PC-3 (cell line): ENCODE measurements around the gene PXMP4. TPM values are rescaled to one million over a fixed set of nuclear protein-coding genes. Genes with fewer than 3 reads are reported as not detected.

Source experiments
- ATAC-seq: fragments of 200-7000 bp; cut with Tn5 transposase; 2 replicates; pipeline ENCODE4 v1.9.1; 2020; ENCODE audit warnings: mild to moderate bottlenecking, moderate library complexity
- BruUV-seq: library from RNA; stranded (reverse); fragments of 400-500 nt; replicated peaks from 2 replicates; lab custom pipeline; 2021; lab: Mats Ljungman, UMichigan
- CTCF ChIA-PET: fragments of 300-600 bp; sonication (Branson Sonifier 250); formaldehyde crosslinking; loops from one replicate; lab custom pipeline; 2022; ENCODE audit warnings: antibody characterized with exemption; lab: Charles Lee
- POLR2A ChIA-PET: fragments of 300-600 bp; sonication (Branson Sonifier 250); formaldehyde crosslinking; loops from one replicate; lab custom pipeline; 2022; ENCODE audit warnings: antibody characterized with exemption; ENCODE audit not compliant: unreplicated experiment; lab: Charles Lee
- DNase-seq: peaks from one replicate; pipeline ENCODE4 v3.0.0-alpha.2; 2015
- H2AFZ ChIP-seq: fragments of 300-600 bp; sonication (generic); 2 replicates; pipeline ENCODE4 v1.6.0; 2016; ENCODE audit warnings: antibody characterized with exemption, low read length
- H3F3A ChIP-seq: fragments of 300-600 bp; sonication (generic); one replicate; pipeline ENCODE4 v1.6.0; 2017; ENCODE audit warnings: antibody characterized with exemption, low read length, control low read depth, mild to moderate bottlenecking; ENCODE audit not compliant: unreplicated experiment
- H3K27ac ChIP-seq: fragments of 300-600 bp; sonication (generic); 2 replicates; pipeline ENCODE4 v1.5.1; 2016; ENCODE audit warnings: mild to moderate bottlenecking, low read length
- H3K27me3 ChIP-seq: fragments of 300-600 bp; sonication (generic); 2 replicates; pipeline ENCODE4 v1.6.1; 2016; ENCODE audit warnings: low read length, mixed read lengths
- H3K36me3 ChIP-seq: fragments of 300-600 bp; sonication (generic); 2 replicates; pipeline ENCODE4 v1.6.1; 2016; ENCODE audit warnings: low read depth, mixed run types, low read length, mixed read lengths
- H3K4me1 ChIP-seq: fragments of 300-600 bp; sonication (generic); 2 replicates; pipeline ENCODE4 v1.5.1; 2016; ENCODE audit warnings: low read length; ENCODE audit not compliant: insufficient read depth
- H3K4me2 ChIP-seq: fragments of 300-600 bp; sonication (generic); 2 replicates; pipeline ENCODE4 v1.6.0; 2016; ENCODE audit warnings: low read length
- H3K4me3 ChIP-seq: fragments of 300-600 bp; sonication (generic); 2 replicates; pipeline ENCODE4 v1.5.1; 2016; ENCODE audit warnings: mild to moderate bottlenecking, low read length, mixed read lengths
- H3K79me2 ChIP-seq: fragments of 300-600 bp; sonication (generic); 2 replicates; pipeline ENCODE4 v1.6.1; 2017; ENCODE audit warnings: low read length, mixed read lengths
- H3K9ac ChIP-seq: fragments of 300-600 bp; sonication (generic); 2 replicates; pipeline ENCODE4 v1.6.0; 2016; ENCODE audit warnings: mild to moderate bottlenecking, low read length
- H3K9me2 ChIP-seq: fragments of 300-600 bp; sonication (generic); replicated peaks from 2 replicates; pipeline ENCODE4 v1.6.1; 2016; ENCODE audit warnings: mixed run types, low read length, mixed read lengths
- H3K9me3 ChIP-seq: fragments of 300-600 bp; sonication (generic); 2 replicates; pipeline ENCODE4 v1.6.1; 2016; ENCODE audit warnings: low read length, mixed read lengths
- H4K20me1 ChIP-seq: fragments of 300-600 bp; sonication (generic); 2 replicates; pipeline ENCODE4 v1.6.1; 2016; ENCODE audit warnings: low read length, mixed read lengths
- CTCF ChIP-seq: fragments of 300-600 bp; sonication (generic); conservative IDR thresholded peaks from 2 replicates; pipeline ENCODE4 v1.5.1; 2017; ENCODE audit warnings: antibody characterized with exemption, low read depth, mild to moderate bottlenecking, low read length
- EZH2 ChIP-seq: fragments of 300-600 bp; sonication (generic); IDR thresholded peaks from one replicate; pipeline ENCODE4 v1.6.1; 2017; ENCODE audit warnings: antibody characterized with exemption, mild to moderate bottlenecking, low read length; ENCODE audit not compliant: unreplicated experiment
- EZH2phosphoT487 ChIP-seq: fragments of 300-600 bp; sonication (generic); IDR thresholded peaks from 2 replicates; pipeline ENCODE4 v1.6.1; 2018; ENCODE audit warnings: mild to moderate bottlenecking, antibody characterized with exemption, low read length, borderline replicate concordance
- intact Hi-C: fragments of 100-400 bp; cut with micrococcal nuclease; formaldehyde crosslinking; loops from 2 replicates; pipeline ENCODE4 v1.9.0; 2023
- total RNA-seq: library from RNA; depleted of rRNA; stranded (reverse); fragments of >200 nt; gene quantifications from 2 replicates; pipeline ENCODE4 v1.2.3, GENCODE V29; 2014

The PXMP4 gene
- total RNA-seq, 1 experiment from 2014 or later: not detected

- no peaks in the 10 kb centered on the region for H4K20me1 ChIP-seq
- no peak overlapping the region for H3K9ac ChIP-seq
- no peaks in the 10 kb centered on the region for H3F3A ChIP-seq
- TF ChIP-seq EZH2phosphoT487: no peak
- no peak for TF ChIP-seq CTCF
- no peak for TF ChIP-seq EZH2
- no peak overlapping the region for H3K4me3 ChIP-seq
- no peaks in the 10 kb centered on the region for H3K27me3 ChIP-seq
- H2AFZ ChIP-seq: no peak overlapping the region
- ATAC-seq: no peak
- no peaks in the 10 kb centered on the region for H3K4me1 ChIP-seq
- CTCF ChIA-PET: no interaction called here
- H3K79me2 ChIP-seq: no peaks in the 10 kb centered on the region
- intact Hi-C loops: no loop called here
- H3K9me2 ChIP-seq: no peaks in the 10 kb centered on the region
- no peak for DNase-seq
- no peak overlapping the region for H3K4me2 ChIP-seq
- no peak overlapping the region for H3K27ac ChIP-seq
- BruUV-seq: no TSS peak
- POLR2A ChIA-PET: no interaction called here
- no peaks in the 10 kb centered on the region for H3K36me3 ChIP-seq
- no peaks in the 10 kb centered on the region for H3K9me3 ChIP-seq
Measured at GRCh38 chr20:33693741-33694638, 26.1 kb downstream of the PXMP4 start.

- no peak for TF ChIP-seq EZH2phosphoT487
- no peak for TF ChIP-seq EZH2
- no peak for TF ChIP-seq CTCF
- H3K4me3 ChIP-seq: no peak overlapping the region
- H4K20me1 ChIP-seq: no peaks in the 10 kb centered on the region
- no peaks in the 10 kb centered on the region for H3K9me2 ChIP-seq
- H3F3A ChIP-seq: no peaks in the 10 kb centered on the region
- no peak for DNase-seq
- intact Hi-C loops: no loop called here
- no peaks in the 10 kb centered on the region for H3K36me3 ChIP-seq
- no peak overlapping the region for H3K4me2 ChIP-seq
- no peaks in the 10 kb centered on the region for H3K27me3 ChIP-seq
- H3K79me2 ChIP-seq: no peaks in the 10 kb centered on the region
- POLR2A ChIA-PET: no interaction called here
- no peak for ATAC-seq
- H3K9me3 ChIP-seq: no peaks in the 10 kb centered on the region
- no peaks in the 10 kb centered on the region for H3K4me1 ChIP-seq
- H3K27ac ChIP-seq: no peak overlapping the region
- CTCF ChIA-PET: no interaction called here
- H2AFZ ChIP-seq: no peak overlapping the region
- no peak overlapping the region for H3K9ac ChIP-seq
- BruUV-seq: no TSS peak
Measured at GRCh38 chr20:33693289-33693688, 26.8 kb downstream of the PXMP4 start.

DNA sequence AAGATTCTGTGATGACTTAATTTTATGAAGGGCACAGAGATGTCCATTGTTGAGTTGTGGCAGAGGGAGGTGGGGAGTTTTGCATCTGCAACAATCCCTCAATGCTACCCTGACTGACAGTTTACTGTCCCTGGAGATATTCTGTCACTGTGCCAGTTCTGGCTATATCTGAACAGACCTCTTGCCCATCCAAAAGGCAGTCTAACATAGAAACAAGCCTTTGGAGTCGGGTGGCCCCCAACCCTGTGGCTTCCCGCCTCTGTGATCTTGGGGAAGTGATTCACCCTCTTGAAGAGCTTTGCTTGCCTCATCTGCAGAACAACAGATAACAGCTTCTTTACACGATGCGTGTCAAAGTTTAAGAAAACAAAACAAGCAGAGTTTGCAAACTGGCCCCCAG, 30.1 kb downstream of the PXMP4 start:
- H3K4me2 ChIP-seq: no peak overlapping the region

More for the DNA sequence above, 30.1 kb downstream of the PXMP4 start:
- ChIA-PET CTCF (no interaction called here), POLR2A (no interaction called here)
- no TSS peak for BruUV-seq
- no peaks in the 10 kb centered on the region for H3K9me3 ChIP-seq
- H3K27ac ChIP-seq: no peak overlapping the region
- peaks cover 7% of the 10 kb centered on the region for H3K79me2 ChIP-seq
- H3K4me3 ChIP-seq: no peak overlapping the region
- H3K27me3 ChIP-seq: no peaks in the 10 kb centered on the region
- no peaks in the 10 kb centered on the region for H3F3A ChIP-seq
- H3K36me3 ChIP-seq: no peaks in the 10 kb centered on the region
- intact Hi-C loops: loop anchor here (10.0 kb wide), 1 partner anchor 95 kb away; no protein-coding TSS in a partner anchor
- no peaks in the 10 kb centered on the region for H3K9me2 ChIP-seq
- no peak overlapping the region for H3K9ac ChIP-seq
- peak; percentile 18 for DNase-seq
- H3K4me1 ChIP-seq: peaks cover 11% of the 10 kb centered on the region
- ATAC-seq: no peak
- no peak overlapping the region for H2AFZ ChIP-seq
- H4K20me1 ChIP-seq: peaks cover under 1% of the 10 kb centered on the region; the same call in 1 of the 2 replicates
- no peak for TF ChIP-seq EZH2phosphoT487
- TF ChIP-seq EZH2: no peak
- no peak for TF ChIP-seq CTCF
